GM18511 (cell line): Measurements from ENCODE around the gene MPRIP.

Source experiments
- ATAC-seq: cut with Tn5 transposase; IDR thresholded peaks from one replicate; pipeline ENCODE4 v1.9.1; 2021; ENCODE audit warnings: mild to moderate bottlenecking, moderate library complexity; ENCODE audit not compliant: unreplicated experiment

The MPRIP gene

GRCh38 chr17:17064322-17064721 lies 22.1 kb downstream of the MPRIP start:
- no peak for ATAC-seq

- no peak for ATAC-seq
Measured at GRCh38 chr17:17066021-17066420, 23.8 kb downstream of the MPRIP start.

- no peak for ATAC-seq
Measured at GRCh38 chr17:17067257-17067656, 25.0 kb downstream of the MPRIP start.

- ATAC-seq: no peak
Measured at GRCh38 chr17:17069849-17070248, 27.6 kb downstream of the MPRIP start.

GRCh38 chr17:17070931-17071330 lies 28.7 kb downstream of the MPRIP start:
- no peak for ATAC-seq

- no peak for ATAC-seq
Measured at GRCh38 chr17:17071531-17072360, 29.5 kb downstream of the MPRIP start.

- ATAC-seq: no peak
Measured at GRCh38 chr17:17072546-17072945, 30.3 kb downstream of the MPRIP start.

- ATAC-seq: no peak
Measured at GRCh38 chr17:17073030-17073564, 30.8 kb downstream of the MPRIP start.

- ATAC-seq: no peak
Measured at GRCh38 chr17:17073581-17074403, 31.5 kb downstream of the MPRIP start.

GRCh38 chr17:17075125-17075781 lies 33.0 kb downstream of the MPRIP start:
- no peak for ATAC-seq

- no peak for ATAC-seq
Measured at GRCh38 chr17:17076066-17076465, 33.8 kb downstream of the MPRIP start.

GRCh38 chr17:17077101-17077500 lies 34.8 kb downstream of the MPRIP start:
- no peak for ATAC-seq

GRCh38 chr17:17077861-17078732 lies 35.8 kb downstream of the MPRIP start:
- no peak for ATAC-seq

GRCh38 chr17:17078832-17079231 lies 36.6 kb downstream of the MPRIP start:
- no peak for ATAC-seq

GRCh38 chr17:17079336-17079735 lies 37.1 kb downstream of the MPRIP start:
- no peak for ATAC-seq

- no peak for ATAC-seq
Measured at GRCh38 chr17:17079761-17080160, 37.5 kb downstream of the MPRIP start.

- no peak for ATAC-seq
Measured at GRCh38 chr17:17080181-17080631, 37.9 kb downstream of the MPRIP start.

- no peak for ATAC-seq
Measured at GRCh38 chr17:17080781-17081180, 38.5 kb downstream of the MPRIP start.

GRCh38 chr17:17081304-17081940 lies 39.2 kb downstream of the MPRIP start:
- no peak for ATAC-seq

GRCh38 chr17:17082878-17083277 lies 40.6 kb downstream of the MPRIP start:
- ATAC-seq: no peak
